Prostate gland (tissue), 2 donors: ENCODE measurements around the gene TSEN2.

Experiments
- CTCF ChIP-seq, 4 experiments: fragments of 200-600 bp in 2 of 4; fragments of 450-650 bp in 2 of 4; sonication (generic) in 2 of 4; IDR thresholded peaks; 1 replicate in 3 of 4; 2 replicates in 1 of 4; pipeline ENCODE4 v1.5.1; 2016 to 2019; ENCODE audit warnings: antibody characterized with exemption in 4 of 4, mild to moderate bottlenecking in 2 of 4, moderate library complexity in 2 of 4
- POLR2A ChIP-seq: fragments of 450-650 bp; IDR thresholded peaks from one replicate; pipeline ENCODE4 v1.6.1; 2016; ENCODE audit warnings: antibody characterized with exemption, mild to moderate bottlenecking
- POLR2AphosphoS5 ChIP-seq: sonication (generic); formaldehyde crosslinking; IDR thresholded peaks from one replicate; pipeline ENCODE4 v1.6.1; 2017; ENCODE audit warnings: antibody characterized with exemption

- TF ChIP-seq CTCF (IDR thresholded peaks at IDR 0.05) (no peak), POLR2A (no peak), POLR2AphosphoS5 (no peak)
These were observed 95.6 kb downstream of the TSEN2 start for GRCh38 chr3:12579905-12580304.
